ENCODE data around the gene PPM1H.

The PPM1H gene

DNA sequence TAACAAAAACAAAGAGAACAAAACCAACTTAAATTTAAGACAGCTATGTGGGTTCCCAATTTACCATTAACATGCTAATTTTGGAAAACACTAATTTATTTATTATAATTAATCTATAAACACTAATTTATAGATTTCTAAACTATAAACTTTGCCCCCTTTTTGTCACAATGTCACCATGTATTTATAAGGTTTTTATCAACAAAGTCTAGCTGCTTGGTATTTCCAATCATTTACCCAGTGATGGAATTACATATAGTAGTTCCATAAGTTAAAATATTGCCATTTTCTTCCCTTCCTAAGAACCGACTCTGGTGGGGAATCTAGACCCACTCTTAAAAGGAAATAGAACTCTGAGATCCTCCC is 140.7 kb downstream of the PPM1H start:
- no peak for DNase-seq (ENCODE audit: low read depth)

DNA sequence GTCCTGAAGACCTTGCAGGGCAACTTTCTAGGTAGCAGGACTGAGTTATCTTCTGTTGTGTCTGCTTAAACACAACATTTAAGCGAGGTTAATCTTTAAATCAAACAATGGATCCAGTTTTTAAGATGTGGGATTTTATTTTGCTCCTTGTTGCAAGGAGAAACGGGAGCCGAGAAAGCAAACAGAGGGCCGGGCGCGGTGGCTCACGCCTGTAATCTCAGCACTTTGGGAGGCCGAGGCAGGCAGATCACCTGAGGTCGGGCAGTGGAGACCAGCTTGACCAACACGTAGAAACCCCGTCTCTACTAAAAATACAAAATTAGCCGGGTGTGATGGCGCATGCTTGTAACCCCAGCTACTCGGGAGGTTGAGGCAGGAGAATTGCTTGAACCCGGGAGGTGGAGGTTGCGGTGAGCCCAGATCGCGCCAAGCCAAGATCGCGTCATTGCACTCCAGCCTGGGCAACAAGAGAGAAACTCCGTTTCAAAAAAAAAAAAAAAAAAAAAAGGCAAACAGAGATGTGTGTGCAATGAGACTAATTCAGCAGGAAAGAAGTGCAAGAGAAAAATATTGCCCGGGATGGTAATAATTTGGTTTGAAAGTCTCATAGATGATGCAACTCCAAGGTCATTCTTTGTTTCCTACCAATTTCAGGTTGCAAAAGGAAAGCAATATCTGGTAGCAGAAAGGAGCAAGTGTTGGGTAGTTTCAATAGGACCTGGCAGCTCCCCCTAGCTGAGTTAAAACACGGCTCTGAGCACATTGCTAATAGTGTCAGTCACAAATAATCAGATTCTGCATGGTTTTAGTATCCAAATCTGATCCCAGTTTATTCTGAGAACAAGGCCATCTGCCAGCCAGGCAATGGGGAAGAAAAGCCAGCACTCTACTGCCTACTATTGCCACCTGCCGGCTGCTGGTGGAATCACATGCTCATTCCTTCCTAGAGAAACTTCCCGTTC is 141.4 kb downstream of the PPM1H start:
- peak; percentile 64 for DNase-seq (ENCODE audit: low read depth)

DNA sequence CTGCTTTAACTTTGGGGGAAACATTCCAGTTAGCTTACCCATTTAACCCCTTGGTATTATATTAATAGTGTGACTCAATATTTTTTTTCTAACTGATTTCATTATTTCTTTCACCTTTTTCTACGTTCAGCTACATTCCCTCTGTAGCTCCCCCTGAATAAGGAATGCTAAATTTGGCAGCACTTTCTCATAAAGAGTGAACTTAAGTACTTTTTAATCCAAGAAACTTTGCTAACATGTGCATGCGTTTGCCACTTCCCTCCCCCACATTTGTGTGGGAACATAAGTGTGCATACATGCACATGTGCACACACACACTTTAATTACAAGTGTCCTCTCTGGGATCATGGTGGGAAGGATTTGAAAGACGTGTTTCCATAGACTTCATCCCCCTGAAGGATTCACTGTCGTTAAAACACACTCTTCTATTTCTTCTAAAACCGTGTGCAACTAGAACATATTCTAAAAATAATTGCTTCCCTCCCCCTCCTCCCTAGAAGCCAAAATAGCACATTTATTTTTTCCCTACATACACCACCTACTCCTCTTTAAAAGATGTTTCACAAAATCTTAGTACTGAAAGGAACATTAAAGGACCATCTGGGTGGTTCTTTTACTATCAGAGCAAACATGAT is 142.6 kb downstream of the PPM1H start:
- DNase-seq (ENCODE audit: low read depth), result no peak

DNA sequence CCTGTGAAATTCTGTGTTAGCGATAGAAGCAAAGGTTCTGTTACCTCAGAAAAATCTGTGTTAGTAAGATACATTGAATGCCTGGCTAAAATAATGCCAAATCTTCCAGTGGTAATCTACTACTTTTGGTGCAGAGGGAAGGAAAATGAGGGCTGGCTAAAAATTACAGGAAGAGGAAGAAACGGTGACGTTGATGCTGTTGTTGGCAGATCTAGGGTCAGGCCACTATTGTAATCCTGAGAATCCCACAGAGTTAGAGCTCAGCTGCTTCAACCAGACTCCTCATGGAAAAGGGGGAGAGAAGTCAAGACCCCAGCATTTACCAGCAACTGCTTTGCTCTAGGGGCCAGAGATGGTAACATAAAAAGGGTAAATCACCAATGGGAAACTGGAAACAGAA is 145.1 kb downstream of the PPM1H start:
- no peak for DNase-seq (ENCODE audit: low read depth)

DNA sequence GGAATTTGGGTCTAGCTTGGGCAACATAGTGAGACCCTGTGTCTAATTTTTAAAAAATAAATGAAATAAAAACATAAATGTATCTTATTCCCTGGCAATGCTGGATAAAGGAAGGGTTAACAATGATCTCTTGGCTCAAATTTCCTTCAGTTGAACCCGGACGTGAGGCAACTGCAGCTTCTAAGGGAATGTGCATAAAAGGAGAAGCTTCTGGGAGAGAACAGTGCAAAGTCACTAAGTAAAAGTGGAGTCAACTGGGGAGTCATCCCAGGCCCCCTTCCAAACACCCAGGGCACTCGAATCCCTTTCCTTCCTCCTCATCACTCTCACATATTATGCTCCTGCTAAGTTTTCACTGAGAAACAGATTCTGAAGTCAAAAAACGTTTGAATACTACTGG is 147.3 kb downstream of the PPM1H start:
- no peak for DNase-seq (ENCODE audit: low read depth)

DNA sequence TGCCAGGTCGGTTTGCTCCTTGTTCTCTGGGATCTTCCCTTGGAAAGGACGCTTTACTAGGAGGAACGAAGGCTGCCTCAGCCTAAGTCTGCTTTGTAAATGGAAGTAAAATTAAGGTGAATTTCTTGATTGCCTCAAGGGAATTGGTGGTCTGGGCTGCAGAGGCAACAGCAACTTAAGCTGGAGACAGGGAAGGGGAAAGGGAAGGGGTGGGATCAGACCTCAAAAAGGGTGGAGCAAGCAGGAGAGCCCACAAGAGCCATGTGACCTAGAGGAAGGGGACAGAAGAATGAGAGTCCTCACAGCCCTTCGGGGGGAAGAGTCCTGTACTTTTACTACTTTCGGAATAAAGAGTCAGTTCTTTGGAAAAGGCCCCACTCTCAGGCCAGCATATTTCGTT is 147.9 kb downstream of the PPM1H start:
- DNase-seq (ENCODE audit: low read depth), result no peak

DNA sequence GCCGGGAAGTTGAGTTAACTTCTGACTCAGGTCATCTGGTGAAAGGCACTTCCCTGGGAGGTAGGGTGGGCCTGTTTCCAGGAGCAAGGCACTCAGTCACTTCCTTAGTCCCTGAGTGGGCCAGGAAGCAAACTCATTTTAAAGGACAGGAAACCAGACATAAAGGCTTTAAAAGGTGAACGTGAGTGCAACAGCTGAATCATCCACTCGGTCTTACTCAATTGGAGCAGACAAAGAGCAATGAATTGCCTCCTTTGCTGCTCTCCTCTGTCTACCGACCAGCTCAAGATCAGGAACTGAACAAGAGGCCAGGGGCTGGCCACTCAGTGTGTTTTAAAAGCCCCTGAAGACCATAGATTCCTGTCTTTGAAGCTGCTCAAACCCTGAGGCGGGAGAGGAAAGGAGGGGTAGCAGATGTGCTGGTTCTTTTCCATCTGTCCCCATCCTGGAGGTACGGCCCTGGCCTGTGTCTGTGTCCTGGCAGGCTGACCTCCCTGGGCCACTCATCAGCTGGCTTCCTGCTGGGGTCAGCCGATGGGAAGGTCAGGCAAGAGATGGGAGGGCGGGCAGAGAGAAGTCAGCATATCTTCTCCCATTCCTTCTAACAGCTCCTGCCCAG is 148.9 kb downstream of the PPM1H start:
- no peak for DNase-seq (ENCODE audit: low read depth)

DNA sequence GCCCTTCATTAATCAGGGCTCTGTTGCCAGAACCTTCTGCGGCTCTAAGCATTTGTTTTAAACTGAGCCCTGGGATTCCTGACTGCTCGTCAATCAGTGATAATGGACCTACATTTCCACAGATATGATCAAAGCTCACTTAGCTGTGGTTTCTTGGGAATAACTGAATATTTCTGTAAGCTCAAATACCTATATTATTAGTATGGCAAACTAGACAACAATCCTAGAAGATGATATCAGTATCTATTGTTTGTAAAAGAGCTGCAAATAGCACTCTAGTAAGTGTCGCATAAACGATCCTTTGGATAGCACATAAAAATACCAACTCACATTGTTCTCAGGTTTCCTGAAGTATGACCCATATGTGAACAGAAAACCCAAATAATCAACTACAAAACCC is 150.4 kb downstream of the PPM1H start:
- no peak for DNase-seq (ENCODE audit: low read depth)

DNA sequence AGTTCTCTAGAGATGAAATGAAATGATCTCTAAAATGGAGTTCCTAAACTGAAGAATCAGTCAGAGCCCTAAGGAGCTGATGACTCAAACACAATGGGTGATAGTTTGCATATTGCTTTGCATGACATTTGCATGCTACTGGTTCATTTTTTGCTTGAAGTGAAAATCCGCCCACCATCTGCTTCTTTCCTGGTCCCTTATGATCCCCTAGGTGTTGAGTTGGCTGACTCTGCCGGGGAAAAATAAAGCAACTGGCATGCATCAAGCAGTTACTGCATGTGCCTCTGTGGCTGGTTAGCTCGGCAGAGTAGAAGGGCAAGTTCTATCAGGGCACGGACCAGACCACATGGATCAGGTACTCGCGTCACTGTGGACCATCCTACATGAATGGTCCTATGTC is 151.1 kb downstream of the PPM1H start:
- DNase-seq (ENCODE audit: low read depth), result no peak

DNA sequence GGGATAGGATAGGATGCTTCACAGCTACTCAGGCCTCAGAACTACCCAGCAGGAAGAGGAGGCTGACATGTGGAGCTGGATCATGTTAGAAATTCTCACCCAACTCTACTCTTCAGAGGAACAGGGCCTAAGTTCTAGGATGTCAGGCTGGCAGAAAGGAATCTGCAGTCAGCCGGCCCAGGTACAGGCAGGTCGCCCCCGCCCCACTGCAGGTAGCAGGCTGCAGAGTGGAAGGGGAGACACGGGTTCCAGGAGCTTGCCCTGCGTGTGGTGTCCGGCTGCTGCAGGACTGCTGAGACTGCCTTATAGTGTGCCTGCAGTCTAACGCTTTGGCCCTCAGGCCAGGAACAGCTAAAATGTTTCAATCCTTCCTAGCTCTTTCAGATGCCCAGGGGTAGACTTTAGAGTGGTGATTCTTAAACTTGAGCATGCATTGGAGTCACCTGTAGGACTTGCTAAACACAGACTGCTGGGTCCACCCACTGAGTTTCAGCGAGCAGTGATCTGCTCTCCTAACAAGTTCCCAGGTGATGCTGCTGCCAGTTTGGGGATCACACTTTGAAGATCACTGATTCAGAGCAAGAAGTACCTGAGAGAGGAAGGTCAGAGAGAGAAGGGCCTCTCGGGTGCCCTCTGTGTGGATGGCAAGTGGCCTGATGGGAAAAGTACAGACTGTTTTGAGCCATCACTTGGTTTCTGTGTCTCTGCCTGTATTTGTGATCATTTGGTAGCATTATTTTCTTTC is 153.6 kb downstream of the PPM1H start:
- no peak for DNase-seq (ENCODE audit: low read depth)

DNA sequence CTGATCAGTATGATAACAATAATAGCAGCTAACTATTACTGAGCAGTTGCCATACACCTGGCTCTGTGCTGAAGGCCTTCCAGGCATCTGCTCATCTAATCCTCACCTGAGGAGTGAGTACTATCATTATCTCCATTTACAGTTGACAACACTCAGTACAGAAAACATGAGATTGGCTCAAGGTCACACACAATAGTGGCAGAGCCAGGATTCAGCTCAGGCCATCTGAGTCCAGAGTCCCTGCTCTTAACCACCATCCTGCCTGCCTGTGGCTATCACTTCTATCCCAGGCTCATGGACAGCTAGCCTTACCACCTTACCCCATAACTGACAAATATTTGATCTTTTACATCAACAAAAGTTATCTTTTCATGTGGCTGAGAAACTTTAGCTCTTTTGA is 155.5 kb downstream of the PPM1H start:
- no peak for DNase-seq (ENCODE audit: low read depth)

DNA sequence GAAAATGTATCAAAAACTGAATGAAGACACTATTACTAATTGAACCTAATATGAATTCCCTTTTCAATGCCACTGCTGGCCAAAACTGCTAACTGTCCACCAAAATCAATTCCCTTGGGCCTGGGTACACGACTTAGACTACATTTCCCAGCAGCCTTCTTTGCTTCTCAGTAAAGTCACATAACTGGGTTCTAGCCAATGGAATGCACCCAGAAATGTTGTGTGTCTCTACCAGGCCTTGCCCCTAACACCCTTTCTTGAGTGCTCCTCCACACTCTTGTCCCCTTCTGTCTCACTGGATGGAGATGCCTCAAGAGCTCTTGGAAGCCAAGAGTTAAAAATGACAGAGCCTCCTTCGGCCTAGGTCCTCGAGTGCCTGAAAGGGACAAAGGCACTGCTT is 156.8 kb downstream of the PPM1H start:
- no peak for DNase-seq (ENCODE audit: low read depth)

DNA sequence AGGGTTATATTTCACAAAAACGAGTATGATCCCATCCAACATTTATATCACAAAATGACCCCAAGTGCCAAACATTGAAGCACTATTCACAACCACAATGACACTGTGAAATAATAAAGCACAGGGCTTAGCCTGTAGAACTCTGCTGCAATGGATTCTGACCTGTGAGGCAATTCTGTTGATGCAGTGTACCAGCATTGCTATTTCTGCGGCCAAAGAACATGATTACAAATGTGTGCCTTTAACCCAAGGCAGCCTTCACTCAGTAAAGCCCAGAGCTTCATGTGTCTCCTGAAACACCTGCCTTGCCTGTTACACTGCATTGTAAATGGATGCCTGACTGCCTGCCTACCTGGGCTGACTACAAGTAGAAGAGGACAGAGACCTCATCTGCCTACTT is 158.0 kb downstream of the PPM1H start:
- no peak for DNase-seq (ENCODE audit: low read depth)

DNA sequence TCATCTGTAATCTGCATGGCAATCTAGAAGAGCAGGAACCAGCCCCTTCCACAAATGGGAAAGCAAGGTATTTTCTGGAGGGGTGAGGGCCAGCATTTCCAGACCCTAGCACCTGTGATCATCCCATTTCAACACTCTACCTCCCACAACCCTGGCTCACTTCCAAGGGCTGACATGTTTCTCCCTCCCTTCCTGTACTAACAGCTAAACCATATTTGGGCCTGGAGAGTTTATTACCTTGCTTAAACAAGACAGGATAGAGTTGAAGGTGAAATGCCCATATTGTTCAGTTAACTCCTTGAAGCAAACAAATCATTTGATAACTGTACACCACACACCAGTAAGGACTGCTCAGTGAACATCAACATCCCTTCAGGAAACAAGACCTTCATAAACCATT is 158.4 kb downstream of the PPM1H start:
- no peak for DNase-seq (ENCODE audit: low read depth)

DNA sequence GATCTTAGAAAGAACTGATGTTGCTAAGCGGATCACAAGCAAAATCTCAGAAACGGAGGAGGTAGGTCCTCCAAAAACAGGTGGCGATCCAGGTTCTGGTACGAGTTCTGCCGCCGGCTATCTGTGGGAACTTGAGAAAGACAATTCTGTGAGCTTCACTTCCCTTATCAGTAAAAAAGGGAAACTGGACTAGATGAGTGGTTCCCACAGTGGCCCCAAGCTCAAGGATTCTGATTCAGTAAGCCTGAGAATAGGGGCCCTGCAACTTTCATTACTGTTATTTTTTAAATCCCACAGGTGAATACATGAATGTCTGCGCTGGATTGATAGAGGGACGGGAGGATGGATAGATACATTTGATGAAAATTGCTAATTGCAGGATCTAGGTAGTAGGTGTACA is 160.2 kb downstream of the PPM1H start:
- DNase-seq (ENCODE audit: low read depth), result no peak

DNA sequence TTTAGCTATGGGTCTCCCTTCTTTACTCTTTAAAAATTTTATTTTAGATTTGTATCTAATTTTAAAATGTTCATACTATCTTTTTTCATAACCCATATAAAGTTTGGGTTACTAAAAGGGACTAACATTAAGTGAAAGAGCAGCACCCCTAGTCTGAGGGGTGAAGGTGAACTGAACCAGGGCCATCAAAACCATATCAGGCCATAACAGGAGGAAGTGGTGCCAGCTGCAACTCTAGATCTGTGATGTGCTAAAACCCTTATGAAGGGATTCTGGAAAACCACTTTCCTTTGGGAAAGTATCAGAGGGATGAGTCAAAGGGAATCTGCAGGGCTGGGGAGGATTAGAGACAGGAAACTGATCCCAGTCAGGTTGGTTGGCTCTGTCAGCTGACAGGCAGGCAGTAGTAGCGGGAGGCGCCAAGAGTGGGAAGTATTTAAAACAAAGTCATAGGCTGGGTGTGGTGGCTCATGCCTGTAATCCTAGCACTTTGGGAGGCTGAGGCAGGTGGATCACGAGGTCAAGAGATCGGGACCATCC is 162.5 kb downstream of the PPM1H start:
- DNase-seq (ENCODE audit: low read depth), result no peak

DNA sequence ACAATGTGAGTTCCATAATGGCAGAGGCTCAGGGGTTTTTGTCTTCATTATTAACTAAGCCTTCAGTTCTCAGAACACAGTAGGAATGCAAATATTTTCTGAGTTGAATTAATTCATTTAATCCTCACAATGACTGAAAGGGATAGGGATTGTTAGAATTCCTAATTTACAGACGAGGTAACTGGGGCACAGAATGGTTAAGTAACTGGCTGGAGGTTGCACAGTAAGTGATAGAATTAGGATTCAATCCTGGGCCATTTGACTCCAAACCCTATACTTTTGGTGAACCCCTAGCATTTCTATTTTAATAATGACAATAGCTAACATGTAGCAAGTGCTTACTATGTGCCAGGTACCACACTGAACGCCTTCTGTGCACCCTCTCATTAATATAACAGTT is 163.1 kb downstream of the PPM1H start:
- DNase-seq (ENCODE audit: low read depth), result no peak

DNA sequence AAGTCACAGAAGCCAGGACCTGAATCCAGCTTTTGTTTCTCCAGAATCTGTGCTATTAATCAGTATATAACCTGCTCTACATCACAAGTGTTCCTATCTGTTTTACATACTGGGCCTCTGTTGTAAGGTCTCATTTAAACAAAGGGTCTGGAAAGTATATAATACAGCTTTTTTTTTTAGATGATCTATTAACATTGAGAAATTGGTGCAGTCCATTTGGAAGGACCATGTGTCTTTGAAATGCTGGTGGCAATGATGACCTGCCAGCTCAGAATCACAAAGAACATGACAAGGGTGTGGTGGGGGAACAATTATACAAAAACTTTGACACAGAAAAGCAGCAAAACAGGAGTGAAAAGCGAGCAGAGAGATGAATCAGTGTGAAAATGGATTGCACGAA is 164.6 kb downstream of the PPM1H start:
- DNase-seq (ENCODE audit: low read depth), result no peak

DNA sequence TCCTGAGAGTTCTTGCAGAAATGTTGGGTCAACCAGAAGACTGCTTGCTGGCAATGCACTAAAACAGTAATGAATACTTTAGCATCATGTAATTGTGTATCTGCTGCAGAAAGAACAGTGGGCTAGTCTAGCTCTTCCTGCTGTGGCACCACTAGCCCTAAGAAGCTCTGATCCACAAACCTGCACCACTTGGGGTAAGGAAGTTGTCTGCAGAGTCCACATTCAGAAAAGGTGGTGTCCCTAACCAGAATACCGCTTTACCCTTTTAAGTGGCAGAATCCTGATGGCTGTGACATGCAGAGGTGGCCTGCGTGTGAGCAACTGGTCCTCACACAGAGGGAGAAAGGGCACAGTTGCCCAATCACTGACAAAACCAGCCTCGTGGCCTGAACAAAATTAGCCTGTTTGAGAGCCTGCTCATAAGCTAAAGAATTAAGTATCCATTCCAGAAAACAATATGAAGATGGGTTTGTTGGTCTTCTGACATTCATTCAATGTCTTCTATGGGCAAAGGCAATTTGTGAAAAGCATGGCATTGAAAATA is 165.8 kb downstream of the PPM1H start:
- DNase-seq (ENCODE audit: low read depth), result no peak

DNA sequence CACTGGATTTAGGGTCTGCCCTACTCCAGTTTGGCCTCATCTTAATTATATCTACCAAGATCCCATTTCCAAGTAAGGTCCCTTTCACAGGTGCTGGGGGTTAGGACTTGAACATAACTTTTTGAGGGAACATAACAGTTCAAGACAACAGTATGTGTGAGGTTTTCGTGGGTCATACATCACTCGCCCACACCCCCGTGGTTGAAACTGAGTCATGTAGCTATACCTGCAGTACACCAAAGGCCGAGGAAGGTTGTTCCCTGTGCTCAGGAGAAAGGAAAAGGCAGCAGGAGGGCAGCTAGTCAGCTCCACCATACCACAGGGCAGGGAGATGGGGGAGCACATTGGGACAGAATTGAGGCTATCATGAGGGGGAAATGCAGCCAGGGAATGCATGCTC is 167.0 kb downstream of the PPM1H start:
- no peak for DNase-seq (ENCODE audit: low read depth)

DNA sequence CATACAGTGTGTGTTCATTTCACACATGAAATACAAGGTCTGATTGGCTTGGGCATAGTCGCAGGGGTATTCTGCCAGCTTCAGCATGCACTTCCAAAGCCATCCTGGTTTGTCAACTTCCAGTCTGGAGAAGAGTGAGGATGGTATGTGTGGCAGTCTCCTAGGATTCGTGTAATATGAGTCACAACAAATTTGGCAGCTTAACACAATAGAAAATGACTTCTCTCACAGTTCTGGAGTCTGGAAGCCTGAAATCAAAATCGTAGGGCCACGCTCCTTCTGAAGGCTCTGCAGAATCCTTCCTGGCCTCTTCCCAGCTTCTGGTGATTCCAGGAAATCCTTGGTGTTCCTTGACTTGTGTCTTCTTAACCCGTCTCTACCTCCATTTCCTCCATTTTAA is 167.5 kb downstream of the PPM1H start:
- DNase-seq (ENCODE audit: low read depth), result no peak

DNA sequence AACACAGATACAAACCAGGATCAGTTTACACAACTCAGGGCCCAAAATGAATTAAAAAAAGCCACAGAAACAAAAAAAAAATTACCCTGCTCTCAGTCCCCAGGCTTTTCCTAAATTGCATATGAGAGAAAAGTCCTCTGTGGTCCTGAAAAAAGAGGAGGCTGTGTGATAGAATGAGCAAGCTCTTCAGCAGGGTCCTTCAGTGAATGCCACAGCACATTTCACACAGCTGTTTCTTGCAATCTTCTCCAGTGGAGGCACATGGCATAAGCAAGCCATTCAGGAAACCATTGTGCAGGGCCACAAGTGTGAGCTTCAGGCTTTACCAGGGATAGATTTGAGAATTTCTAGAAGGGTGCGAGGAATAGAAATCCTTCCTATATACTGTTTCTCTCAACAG is 168.5 kb downstream of the PPM1H start:
- DNase-seq (ENCODE audit: low read depth), result no peak

Measured in stimulated activated CD8-positive, alpha-beta memory T cell treated with anti-CD3 and anti-CD28 coated beads, Interleukin-4, amount 100 ng/mL, for 24 hours (primary cell).